GM12891 (cell line): ENCODE data around the gene CABP5.

Source experiments
- DNase-seq: peaks from one replicate; pipeline ENCODE4 v3.0.0; 2011; ENCODE audit warnings: low spot score; ENCODE audit not compliant: insufficient read length
- FAIRE-seq: peaks from 2 replicates; lab custom pipeline; 2011; peaks lifted over from hg19 to GRCh38; lab: Jason Lieb, UNC
- PAX5 ChIP-seq: IDR thresholded peaks from 2 replicates; pipeline ENCODE4 v1.6.1; 2011; ENCODE audit warnings: low read length, moderate library complexity, mild to moderate bottlenecking; ENCODE audit not compliant: insufficient read depth, severe bottlenecking
- POLR2A ChIP-seq: IDR thresholded peaks from 2 replicates; pipeline ENCODE4 v1.6.1; 2011; ENCODE audit warnings: low read depth, low read length, control low read depth
- POLR2AphosphoS5 ChIP-seq: IDR thresholded peaks from 2 replicates; pipeline ENCODE4 v1.6.1; 2011; ENCODE audit warnings: low read depth, low read length, control low read depth
- POU2F2 ChIP-seq: IDR thresholded peaks from 2 replicates; pipeline ENCODE4 v1.6.1; 2011; ENCODE audit warnings: low read depth, mild to moderate bottlenecking, control low read depth, low read length, moderate library complexity
- SPI1 ChIP-seq: IDR thresholded peaks from 2 replicates; pipeline ENCODE4 v1.6.1; 2011; ENCODE audit warnings: low read depth, low read length, control low read depth
- TAF1 ChIP-seq: IDR thresholded peaks from 2 replicates; pipeline ENCODE4 v1.6.1; 2011; ENCODE audit warnings: low read depth, low read length, control low read depth

Gene CABP5

GRCh38 chr19:48030073-48030472, 13.8 kb downstream of the CABP5 start:
- no peak for DNase-seq
- FAIRE-seq: no peak
- TF ChIP-seq TAF1 (no peak), POLR2AphosphoS5 (no peak), POU2F2 (no peak), POLR2A (no peak), SPI1 (no peak), PAX5 (no peak)

GRCh38 chr19:48029431-48029830, 14.4 kb downstream of the CABP5 start:
- DNase-seq (no peak), FAIRE-seq (no peak)

GRCh38 chr19:48025480-48025879, 18.4 kb downstream of the CABP5 start:
- FAIRE-seq: no peak
- DNase-seq: no peak
- no peak for TF ChIP-seq SPI1
- TF ChIP-seq PAX5: no peak
- TF ChIP-seq TAF1: no peak
- TF ChIP-seq POLR2A: no peak
- no peak for TF ChIP-seq POLR2AphosphoS5
- no peak for TF ChIP-seq POU2F2

More at GRCh38 chr19:48029431-48029830, 14.4 kb downstream of the CABP5 start:
- TF ChIP-seq PAX5 (no peak), POLR2A (no peak), TAF1 (no peak), POU2F2 (no peak), SPI1 (no peak), POLR2AphosphoS5 (no peak)

GRCh38 chr19:48023518-48023917, 20.4 kb downstream of the CABP5 start:
- DNase-seq (no peak), FAIRE-seq (no peak)
- TF ChIP-seq SPI1 (no peak), POU2F2 (no peak), TAF1 (no peak), POLR2A (no peak), PAX5 (no peak), POLR2AphosphoS5 (no peak)

GRCh38 chr19:48023011-48023410, 20.9 kb downstream of the CABP5 start:
- TF ChIP-seq POLR2AphosphoS5: no peak
- DNase-seq: no peak
- no peak for FAIRE-seq

- no peak for TF ChIP-seq POU2F2
- TF ChIP-seq POLR2A: no peak
- no peak for TF ChIP-seq TAF1
- TF ChIP-seq POLR2AphosphoS5: no peak
- TF ChIP-seq SPI1: no peak
- no peak for TF ChIP-seq PAX5
- FAIRE-seq: no peak
Measured at GRCh38 chr19:48020686-48021085, 23.2 kb downstream of the CABP5 start.

GRCh38 chr19:48010932-48011758, 32.7 kb downstream of the CABP5 start:
- DNase-seq: no peak
- FAIRE-seq: peak; percentile 78
- TF ChIP-seq POU2F2 (no peak), POLR2AphosphoS5 (no peak), PAX5 (no peak), SPI1 (no peak), TAF1 (no peak)

More at GRCh38 chr19:48020686-48021085, 23.2 kb downstream of the CABP5 start:
- no peak for DNase-seq

GRCh38 chr19:48006762-48007161, 37.1 kb downstream of the CABP5 start:
- FAIRE-seq (no peak), DNase-seq (no peak)
- no peak for TF ChIP-seq POLR2AphosphoS5
- no peak for TF ChIP-seq PAX5
- no peak for TF ChIP-seq SPI1
- no peak for TF ChIP-seq TAF1
- TF ChIP-seq POU2F2: no peak
- no peak for TF ChIP-seq POLR2A

GRCh38 chr19:48004236-48004635, 39.6 kb downstream of the CABP5 start:
- no peak for TF ChIP-seq SPI1
- no peak for TF ChIP-seq PAX5
- TF ChIP-seq TAF1: no peak
- TF ChIP-seq POLR2AphosphoS5: no peak
- no peak for TF ChIP-seq POU2F2
- no peak for TF ChIP-seq POLR2A
- no peak for DNase-seq
- FAIRE-seq: no peak

GRCh38 chr19:48000846-48001245, 43.0 kb downstream of the CABP5 start:
- DNase-seq: no peak
- no peak for TF ChIP-seq SPI1
- TF ChIP-seq TAF1: no peak
- TF ChIP-seq POLR2A: no peak
- TF ChIP-seq POU2F2: no peak
- no peak for TF ChIP-seq POLR2AphosphoS5
- no peak for TF ChIP-seq PAX5
- FAIRE-seq: no peak
